HepG2 (cell line): ENCODE data around the gene SOX9. TPM values are rescaled to one million over a fixed set of nuclear protein-coding genes. Genes with fewer than 3 reads are reported as not detected.

Experiments used
- NR1H2 ChIP-seq: sonication (generic); formaldehyde crosslinking; IDR thresholded peaks from 2 replicates; pipeline ENCODE4 v1.8.1; 2022; ENCODE audit warnings: low read depth, missing genetic modification reagents, borderline replicate concordance
- SIN3A ChIP-seq: IDR thresholded peaks from 2 replicates; pipeline ENCODE4 v1.6.1; 2011; ENCODE audit warnings: low read depth, mild to moderate bottlenecking, control low read depth, low read length, borderline replicate concordance
- ZNF318 ChIP-seq: sonication (generic); formaldehyde crosslinking; IDR thresholded peaks from 2 replicates; pipeline ENCODE4 v1.4.0; 2020; ENCODE audit warnings: mild to moderate bottlenecking, missing genetic modification reagents
- polyA plus RNA-seq, 8 experiments: library from polyadenylated mRNA; depleted of rRNA in 3 of 8; stranded (reverse) in 7 of 8; unstranded in 1 of 8; fragments of >200 nt; fragmentation: Illumina TruSeq in 4 of 8; extraction: Trizol in 4 of 8; gene quantifications; 2 replicates each; pipeline versions ENCODE4 v1.2.1 to v1.2.3, GENCODE V29; 2011 to 2016; ENCODE audit warnings: low read depth in 4 of 8, missing spikeins in 1 of 8, mixed read lengths in 1 of 8; ENCODE audit not compliant: insufficient read depth in 1 of 8
- total RNA-seq, 5 experiments: library from RNA; depleted of rRNA; stranded (reverse); fragments of >200 nt; fragmentation: Illumina TruSeq; extraction: Trizol; gene quantifications; 2 replicates each; pipeline ENCODE4 v1.2.3, GENCODE V29; 2016; ENCODE audit warnings: low read depth in 1 of 5

Gene SOX9
- total and polyA plus RNA-seq, 2 of the 13 experiments (the other 11 are each of a cell fraction or from before 2014, with no cell fraction given): 16.1 to 27.6 TPM

GRCh38 chr17:72146371-72146770, 25.6 kb downstream of the SOX9 start (continued):
- TF ChIP-seq ZNF318 (CRISPR knock-in tag): no peak
- no peak for TF ChIP-seq SIN3A
- no peak for TF ChIP-seq NR1H2 (CRISPR knock-in tag)
